Nephron (organoid): ENCODE results near the gene DNAJC30.
"Not testable (repeated sequence)": the region's sequence is repeated elsewhere in the genome, so short reads cannot be mapped to it uniquely, and the experiment has no call there.

Experiments
- H3K27ac Mint-ChIP-seq, 3 experiments: 2 replicates each; pipeline ENCODE4 v1.8.0; 2020; ENCODE audit warnings: mixed read lengths in 3 of 3, mild to moderate bottlenecking in 2 of 3, moderate library complexity in 1 of 3
- H3K27me3 Mint-ChIP-seq: 2 replicates; pipeline ENCODE4 v1.8.0; 2021; ENCODE audit warnings: low read depth, mild to moderate bottlenecking, moderate library complexity, mixed read lengths
- H3K36me3 Mint-ChIP-seq: 2 replicates; pipeline ENCODE4 v1.8.0; 2020; ENCODE audit warnings: low read depth, mixed read lengths
- H3K4me1 Mint-ChIP-seq: 2 replicates; pipeline ENCODE4 v1.8.0; 2020; ENCODE audit warnings: mixed read lengths
- H3K4me3 Mint-ChIP-seq, 3 experiments: 2 replicates each; pipeline ENCODE4 v1.8.0; 2020; ENCODE audit warnings: mild to moderate bottlenecking in 3 of 3, mixed read lengths in 3 of 3, moderate library complexity in 2 of 3
- H3K9me3 Mint-ChIP-seq: 2 replicates; pipeline ENCODE4 v1.8.0; 2020; ENCODE audit warnings: mixed read lengths
- CTCF ChIP-seq, 3 experiments: fragments of 200-600 bp; sonication (generic); IDR thresholded peaks; one replicate each; pipeline ENCODE4 v1.5.0; 2021; ENCODE audit warnings: antibody characterized with exemption in 3 of 3; ENCODE audit not compliant: unreplicated experiment in 3 of 3

Gene DNAJC30

DNA sequence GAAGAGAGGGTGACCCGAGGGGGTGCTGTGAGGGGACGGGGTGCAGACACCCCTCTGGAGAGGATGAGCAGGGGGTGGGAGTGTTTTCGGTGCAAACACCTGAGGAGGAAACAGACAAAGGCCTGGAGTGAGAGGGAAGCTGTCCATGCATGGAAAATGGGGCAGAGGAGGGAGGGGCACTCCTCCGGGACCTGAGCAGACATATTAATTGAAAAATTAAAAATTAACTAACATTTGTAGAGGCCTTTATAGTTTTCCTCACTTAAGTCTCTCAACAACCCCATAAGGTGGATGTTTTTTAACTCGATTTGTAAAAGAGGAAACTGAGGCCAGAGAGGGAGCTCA lies 14.4 kb downstream of the DNAJC30 start:
- peak overlapping the region; percentile 91 to 97 (median 96) for H3K27ac Mint-ChIP-seq
- H3K4me3 Mint-ChIP-seq = peak overlapping the region; percentile 94 to 95 (median 94)
- peaks cover 7% of the 10 kb centered on the region for H3K27me3 Mint-ChIP-seq
- H3K4me1 Mint-ChIP-seq = peaks cover 11% of the 10 kb centered on the region
- peaks cover 7% of the 10 kb centered on the region for H3K36me3 Mint-ChIP-seq
- H3K9me3 Mint-ChIP-seq = no peaks in the 10 kb centered on the region
- TF ChIP-seq CTCF (IDR thresholded peaks at IDR 0.05; ENCODE audit: unreplicated experiment in 3 of 3) = no peak

DNA sequence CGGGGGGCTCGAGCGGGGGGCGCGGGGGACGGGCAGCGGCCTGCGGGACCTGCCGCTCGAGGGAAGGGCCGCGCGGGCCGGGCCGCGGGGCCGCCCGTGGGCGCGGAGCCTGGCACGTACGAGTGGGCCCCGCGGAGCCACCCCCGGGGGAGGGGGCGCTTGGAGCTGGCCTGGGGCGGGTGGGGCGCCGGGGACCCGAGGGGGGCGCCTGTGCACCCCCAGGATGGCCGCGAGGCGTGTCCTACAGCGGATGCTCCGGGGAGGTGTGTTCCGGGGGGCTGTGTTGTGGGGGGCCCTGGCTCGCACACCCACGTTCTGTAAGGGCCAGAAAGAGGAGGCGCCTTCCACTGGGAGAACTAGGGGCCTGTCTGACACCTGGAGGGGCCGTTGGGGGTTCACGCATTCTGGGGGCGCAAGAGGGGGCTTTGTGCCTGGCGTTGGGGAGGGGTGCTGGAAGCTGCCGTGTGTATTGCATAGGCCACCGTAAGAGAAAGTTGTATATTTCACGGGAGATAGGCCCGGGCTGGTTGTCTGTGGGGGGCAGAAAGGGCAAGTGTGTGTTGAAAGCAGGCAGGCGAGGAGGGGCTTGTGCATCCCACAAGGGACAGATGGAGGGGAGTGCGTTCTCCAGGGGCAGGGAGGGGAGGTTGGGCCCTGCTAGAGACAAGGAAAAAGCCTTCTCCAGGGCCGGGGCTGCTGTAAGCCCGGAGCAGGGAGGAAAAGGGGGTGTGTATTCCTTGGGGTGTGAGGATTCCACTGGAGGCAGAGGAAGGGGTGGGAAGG lies 15.0 kb downstream of the DNAJC30 start:
- Mint-ChIP-seq H3K4me3 (peak overlapping the region; percentile 94 to 95 (median 94)), H3K36me3 (peaks cover 7% of the 10 kb centered on the region), H3K4me1 (peaks cover 11% of the 10 kb centered on the region), H3K9me3 (peaks cover 2% of the 10 kb centered on the region), H3K27ac (peak overlapping the region; percentile 91 to 97 (median 96)), H3K27me3 (peaks cover 13% of the 10 kb centered on the region)
- no peak for TF ChIP-seq CTCF (IDR thresholded peaks at IDR 0.05; ENCODE audit: unreplicated experiment in 3 of 3)

GRCh38 chr7:73667344-73668102 lies 15.7 kb downstream of the DNAJC30 start, which contains the start of gene VPS37D:
TSS of gene VPS37D (plus strand) at chr7:73667831. CDS start at chr7:73667959, 128 bp downstream.
- Mint-ChIP-seq H3K27ac (peak within 1 kb of the TSS; percentile 91 to 97 (median 96)), H3K36me3 (peaks cover 7% of the 10 kb centered on the region), H3K27me3 (peaks cover 16% of the 10 kb centered on the region), H3K9me3 (peaks cover 8% of the 10 kb centered on the region), H3K4me1 (peaks cover 11% of the 10 kb centered on the region), H3K4me3 (peak within 1 kb of the TSS; percentile 94 to 95 (median 94))
- peak; percentile 72 to 83 (median 78) for TF ChIP-seq CTCF (IDR thresholded peaks at IDR 0.05; ENCODE audit: unreplicated experiment in 3 of 3)

DNA sequence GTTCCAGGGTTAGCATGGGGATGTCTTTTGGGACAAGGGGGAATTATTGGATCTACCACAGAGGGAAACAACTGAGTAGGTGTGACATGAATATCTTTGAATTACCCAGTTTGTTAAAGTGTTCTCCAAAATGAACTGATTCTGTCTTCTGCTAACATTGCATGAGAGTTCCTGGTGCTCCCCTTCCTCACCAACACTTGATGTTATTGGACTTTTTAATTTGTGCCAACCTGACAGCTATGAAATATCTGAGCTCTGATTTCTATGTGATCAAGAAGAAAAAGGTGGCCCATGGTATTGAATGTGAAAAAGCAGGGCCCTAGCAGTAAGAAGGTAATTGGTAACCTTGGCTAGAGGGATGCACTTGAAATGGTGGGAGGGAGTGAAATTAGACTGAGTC lies 20.2 kb downstream of the DNAJC30 start:
- no peaks in the 10 kb centered on the region for H3K4me1 Mint-ChIP-seq
- TF ChIP-seq CTCF (IDR thresholded peaks at IDR 0.05; ENCODE audit: unreplicated experiment in 3 of 3) = no peak
- no peaks in the 10 kb centered on the region for H3K36me3 Mint-ChIP-seq
- H3K4me3 Mint-ChIP-seq = peak overlapping the region in 1 of 3 experiments; percentile 10
- peaks cover 10% of the 10 kb centered on the region for H3K9me3 Mint-ChIP-seq
- peaks cover 21% of the 10 kb centered on the region for H3K27me3 Mint-ChIP-seq
- H3K27ac Mint-ChIP-seq = no peak overlapping the region

- H3K27ac Mint-ChIP-seq, H3K4me3 Mint-ChIP-seq, H3K4me1 Mint-ChIP-seq, H3K36me3 Mint-ChIP-seq: not testable (repeated sequence)
- Mint-ChIP-seq H3K27me3 (peaks cover 21% of the 10 kb centered on the region), H3K9me3 (peaks cover 11% of the 10 kb centered on the region)
These were observed 22.7 kb downstream of the DNAJC30 start for GRCh38 chr7:73660594-73660993.

DNA sequence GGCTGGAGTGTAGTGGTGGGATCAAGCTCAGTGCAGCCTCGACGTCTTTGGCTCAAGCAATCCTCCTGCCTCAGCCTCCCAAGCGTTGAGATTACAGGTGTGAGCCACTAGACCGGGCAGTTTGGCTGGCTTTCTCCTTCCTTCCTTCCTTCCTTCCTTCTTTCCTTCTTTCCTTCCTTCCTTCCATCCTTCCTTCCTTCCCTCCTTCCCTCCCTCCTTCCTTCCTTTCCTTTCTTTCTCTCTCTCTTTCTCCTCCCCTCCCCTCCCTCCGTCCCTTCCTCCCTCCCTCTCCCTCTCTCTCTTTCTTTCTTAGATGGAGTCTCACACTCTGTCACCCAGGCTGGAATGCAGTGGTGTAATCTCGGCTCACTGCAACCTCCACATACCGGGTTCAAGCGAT lies 23.3 kb downstream of the DNAJC30 start:
- no peaks in the 10 kb centered on the region for H3K4me1 Mint-ChIP-seq
- H3K36me3 Mint-ChIP-seq = no peaks in the 10 kb centered on the region
- H3K27ac Mint-ChIP-seq = no peak overlapping the region
- H3K4me3 Mint-ChIP-seq = no peak overlapping the region
- peaks cover 15% of the 10 kb centered on the region for H3K9me3 Mint-ChIP-seq
- H3K27me3 Mint-ChIP-seq = peaks cover 26% of the 10 kb centered on the region
- TF ChIP-seq CTCF (IDR thresholded peaks at IDR 0.05; ENCODE audit: unreplicated experiment in 3 of 3) = no peak

DNA sequence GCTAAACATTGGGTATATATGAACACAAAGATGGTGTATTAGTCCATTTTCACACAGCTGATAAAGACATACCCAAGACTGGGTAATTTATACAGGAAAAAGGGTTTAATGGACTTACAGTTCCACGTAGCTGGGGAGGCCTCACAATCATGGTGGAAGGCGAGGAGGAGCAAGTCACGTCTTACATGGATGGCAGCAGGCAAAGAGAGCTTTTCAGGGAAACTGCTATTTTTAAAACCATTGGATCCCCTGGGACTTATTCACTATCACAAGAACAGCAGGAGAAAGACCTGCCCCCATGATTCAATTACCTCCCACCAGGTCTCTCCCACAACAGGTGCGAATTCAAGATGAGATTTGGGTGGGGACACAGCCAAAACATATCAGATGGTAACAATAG lies 27.9 kb downstream of the DNAJC30 start:
- not testable (repeated sequence) for H3K4me1 Mint-ChIP-seq, H3K36me3 Mint-ChIP-seq, H3K9me3 Mint-ChIP-seq, H3K4me3 Mint-ChIP-seq, H3K27ac Mint-ChIP-seq
- H3K27me3 Mint-ChIP-seq = peaks cover 32% of the 10 kb centered on the region
